GM18867 (cell line): ENCODE results near the gene KAZN.
"Not testable (repeated sequence)": the region's sequence is repeated elsewhere in the genome, so short reads cannot be mapped to it uniquely, and the experiment has no call there.

Source experiments
- ATAC-seq: cut with Tn5 transposase; IDR thresholded peaks from one replicate; pipeline ENCODE4 v1.9.1; 2021; ENCODE audit warnings: mild to moderate bottlenecking, moderate library complexity; ENCODE audit not compliant: unreplicated experiment

KAZN gene

GRCh38 chr1:14962407-14962806, 363.9 kb downstream of the KAZN start:
- ATAC-seq, result no peak

DNA sequence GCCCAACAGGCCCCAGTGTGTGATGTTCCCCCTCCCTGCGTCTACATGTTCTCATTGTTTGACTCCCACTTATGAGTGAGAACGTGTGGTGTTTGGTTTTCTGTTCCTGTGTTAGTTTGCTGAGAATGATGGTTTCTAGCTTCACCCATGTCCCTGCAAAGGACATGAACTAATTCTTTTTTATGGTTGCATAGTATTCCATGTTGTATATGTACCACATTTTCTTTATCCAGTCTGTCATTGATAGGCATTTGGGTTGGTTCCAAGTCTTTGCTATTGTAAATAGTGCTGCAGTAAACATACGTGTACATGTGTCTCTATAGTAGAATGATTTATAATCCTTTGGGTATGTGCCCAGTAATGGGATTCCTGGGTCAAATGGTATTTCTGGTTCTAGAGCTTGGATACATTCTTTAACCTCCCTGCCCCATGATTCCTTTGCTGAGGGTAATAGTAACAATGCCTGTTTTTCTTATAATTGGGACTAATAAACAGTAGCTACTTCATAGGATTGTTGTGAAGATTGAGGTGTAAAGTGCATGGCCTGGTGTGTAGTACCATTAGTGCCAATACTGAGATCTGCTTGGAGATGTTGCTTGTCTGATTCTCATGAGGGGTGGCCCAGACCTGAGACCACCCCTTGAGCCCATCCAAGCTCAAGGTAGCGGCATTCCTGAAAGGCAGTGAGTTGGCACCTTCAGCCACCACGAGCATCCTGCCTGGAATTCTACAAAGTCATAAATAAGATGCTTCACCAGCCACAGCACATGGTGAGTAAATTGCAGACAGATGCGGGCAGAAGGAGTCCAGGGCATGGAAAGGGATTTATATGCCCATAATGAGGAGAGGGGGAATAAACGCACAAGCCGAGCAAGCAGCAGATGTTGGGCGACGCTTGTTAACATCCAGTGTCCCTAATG, 365.6 kb downstream of the KAZN start:
- not testable (repeated sequence) for ATAC-seq

- ATAC-seq, result no peak
Observed at GRCh38 chr1:14964711-14965055, 366.2 kb downstream of the KAZN start.

DNA sequence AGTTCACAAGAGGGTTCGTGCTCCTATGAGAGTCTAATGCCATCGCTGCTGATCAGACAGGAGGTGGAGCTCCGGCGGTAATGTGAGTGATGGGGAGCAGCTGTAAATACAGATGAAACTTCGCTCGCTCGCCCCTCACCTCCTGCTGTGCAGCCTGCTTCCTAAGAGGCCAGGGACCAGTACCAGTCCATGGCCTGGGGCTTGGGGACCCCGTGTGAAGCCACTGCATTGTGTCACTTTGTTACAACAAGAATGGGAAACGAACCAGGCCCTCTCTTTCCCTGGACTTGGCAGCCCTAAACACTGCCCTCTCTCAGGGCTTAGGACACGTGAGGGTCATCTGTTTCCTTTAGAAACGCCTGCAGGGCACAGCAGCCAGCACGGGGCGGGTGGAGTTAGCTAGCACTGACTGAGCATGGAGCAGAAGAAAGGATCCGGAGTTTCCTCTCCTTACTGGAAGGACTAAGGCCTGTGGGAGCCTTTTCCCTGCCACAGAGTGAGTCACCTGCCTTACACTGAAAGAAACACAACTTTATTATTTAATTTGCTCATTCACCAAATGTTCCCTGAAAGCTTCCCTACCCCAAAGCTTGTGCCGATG, 369.9 kb downstream of the KAZN start:
- no peak for ATAC-seq

GRCh38 chr1:14969006-14969405, 370.5 kb downstream of the KAZN start:
- ATAC-seq, result no peak

DNA sequence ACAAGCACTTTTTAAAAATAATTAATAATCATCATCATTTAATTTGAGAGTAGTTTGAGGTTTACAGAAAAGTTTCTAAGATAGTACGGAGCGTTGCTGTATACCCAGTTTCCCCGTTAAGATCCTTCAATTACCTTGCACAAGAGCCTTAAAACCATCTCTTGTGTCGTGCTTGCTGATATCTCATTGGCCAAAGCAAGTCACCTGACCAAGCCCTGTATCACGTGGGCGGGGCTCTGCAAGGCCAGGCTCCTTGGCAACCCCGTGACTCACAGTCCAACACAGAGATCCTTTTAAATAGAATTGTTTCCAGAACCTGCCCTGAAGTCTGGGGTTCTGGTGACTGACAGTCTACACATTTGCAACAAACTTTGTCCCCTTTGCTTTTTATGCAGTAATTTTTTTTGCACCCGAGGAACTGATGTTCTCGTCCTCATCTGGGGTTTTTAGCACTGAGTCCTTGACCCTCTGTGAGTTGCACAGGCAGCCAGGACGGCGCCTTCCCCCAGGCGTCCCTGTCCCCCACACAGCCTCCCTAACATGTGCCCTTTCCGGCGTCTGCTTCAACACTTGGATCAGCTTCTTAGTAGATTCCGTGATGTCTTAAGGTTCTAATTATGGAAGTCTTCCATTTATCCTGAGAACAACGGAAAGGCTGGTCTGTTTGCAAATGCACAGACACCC, 371.8 kb downstream of the KAZN start:
- no peak for ATAC-seq

GRCh38 chr1:14970799-14971141, 372.3 kb downstream of the KAZN start:
- ATAC-seq, result no peak

GRCh38 chr1:14971221-14971620, 372.7 kb downstream of the KAZN start:
- ATAC-seq, result no peak

GRCh38 chr1:14972107-14972506, 373.6 kb downstream of the KAZN start:
- ATAC-seq, result no peak

GRCh38 chr1:14973773-14974172, 375.3 kb downstream of the KAZN start:
- no peak for ATAC-seq

GRCh38 chr1:14974361-14974760, 375.9 kb downstream of the KAZN start:
- ATAC-seq, result no peak

DNA sequence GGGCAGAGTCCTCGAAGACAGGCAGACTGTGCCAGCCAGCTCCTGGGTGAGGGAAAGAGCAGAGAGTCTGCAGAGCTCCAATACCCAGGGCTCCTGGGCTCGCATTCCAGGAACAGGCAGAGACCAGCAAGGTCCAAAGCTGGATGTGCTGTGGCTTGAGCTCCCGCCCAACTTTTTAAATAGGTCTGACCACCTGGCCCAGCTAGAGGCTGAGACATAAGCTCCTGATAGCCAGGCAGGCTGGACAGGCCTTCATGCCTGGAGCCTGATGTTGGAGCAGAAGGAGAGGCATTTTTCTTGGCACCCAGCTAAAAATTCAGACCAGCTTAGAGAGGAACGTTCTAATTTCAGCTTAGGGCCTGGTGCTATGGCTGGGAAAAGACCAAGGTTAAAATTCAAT, 376.6 kb downstream of the KAZN start:
- no peak for ATAC-seq

DNA sequence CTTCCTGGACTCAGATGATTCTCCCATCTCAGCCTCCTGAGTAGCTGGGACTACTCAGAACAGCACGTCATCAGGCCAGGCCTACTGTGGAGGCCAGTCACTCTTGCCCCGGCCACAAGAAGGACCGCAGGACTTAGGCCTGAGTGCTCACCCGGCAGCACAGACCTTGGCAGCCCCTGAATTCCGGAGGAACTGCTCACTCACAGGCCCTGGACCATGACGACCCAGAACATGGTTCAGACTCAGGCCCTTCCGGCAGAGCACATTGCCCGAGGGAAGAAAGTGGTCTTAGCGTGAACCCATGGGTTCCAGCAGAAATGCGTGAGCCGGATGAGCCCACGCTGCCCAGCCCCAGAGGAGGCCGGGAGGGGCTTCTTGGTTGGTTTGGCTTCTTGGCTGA, 377.8 kb downstream of the KAZN start:
- no peak for ATAC-seq

DNA sequence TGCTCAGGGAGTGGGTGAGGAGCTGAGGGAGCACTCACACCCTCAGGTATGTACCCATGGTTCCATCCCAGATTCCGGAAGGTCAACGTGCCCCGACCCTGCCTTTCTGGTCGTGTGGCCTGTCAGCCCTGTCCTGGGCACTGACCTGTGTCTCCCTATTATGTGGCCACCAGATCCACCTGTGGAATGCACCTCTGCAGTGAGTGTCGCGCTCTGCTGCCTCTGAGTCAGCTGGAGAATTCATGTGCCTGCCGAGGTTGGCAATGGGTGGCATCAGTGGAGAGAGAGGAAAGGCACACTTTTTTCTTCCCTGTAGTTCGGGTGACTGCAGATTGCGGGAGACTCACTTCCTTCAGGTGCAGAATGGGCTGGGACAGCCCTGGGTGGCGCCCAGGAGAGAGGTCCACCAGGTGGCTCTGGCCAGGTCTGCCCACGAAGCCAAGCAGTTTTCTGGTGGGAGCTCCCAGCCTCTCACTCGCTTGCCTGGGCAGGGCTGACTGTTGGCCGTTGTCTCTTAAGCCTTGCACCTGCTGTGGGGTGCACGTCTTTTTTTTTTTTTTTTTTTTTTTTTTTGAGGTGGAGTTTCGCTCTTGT, 378.9 kb downstream of the KAZN start:
- ATAC-seq, result no peak

GRCh38 chr1:14980621-14981218, 382.2 kb downstream of the KAZN start:
- ATAC-seq, result no peak

GRCh38 chr1:14982029-14982428, 383.5 kb downstream of the KAZN start:
- no peak for ATAC-seq

DNA sequence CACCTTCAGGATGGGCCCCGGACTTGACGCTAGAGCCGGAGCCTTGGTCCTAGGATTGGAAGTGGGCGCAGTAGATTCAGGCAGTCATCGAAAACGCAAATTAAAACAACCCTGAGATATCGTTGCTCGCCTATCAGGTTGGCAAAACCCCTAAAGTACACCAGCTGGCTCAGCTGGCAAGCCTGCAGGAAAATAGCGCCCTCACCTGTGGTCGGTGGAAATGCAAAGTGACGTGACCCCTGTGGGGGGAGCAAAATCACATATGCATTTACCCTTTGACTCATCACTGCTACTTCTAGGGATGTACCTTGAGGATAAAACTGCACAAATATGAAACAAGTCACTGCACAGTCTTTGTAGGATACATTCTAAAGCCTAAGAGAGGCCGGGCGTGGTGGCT, 384.8 kb downstream of the KAZN start:
- ATAC-seq, result no peak

- ATAC-seq, result no peak
Observed at GRCh38 chr1:14986168-14986567, 387.7 kb downstream of the KAZN start.

DNA sequence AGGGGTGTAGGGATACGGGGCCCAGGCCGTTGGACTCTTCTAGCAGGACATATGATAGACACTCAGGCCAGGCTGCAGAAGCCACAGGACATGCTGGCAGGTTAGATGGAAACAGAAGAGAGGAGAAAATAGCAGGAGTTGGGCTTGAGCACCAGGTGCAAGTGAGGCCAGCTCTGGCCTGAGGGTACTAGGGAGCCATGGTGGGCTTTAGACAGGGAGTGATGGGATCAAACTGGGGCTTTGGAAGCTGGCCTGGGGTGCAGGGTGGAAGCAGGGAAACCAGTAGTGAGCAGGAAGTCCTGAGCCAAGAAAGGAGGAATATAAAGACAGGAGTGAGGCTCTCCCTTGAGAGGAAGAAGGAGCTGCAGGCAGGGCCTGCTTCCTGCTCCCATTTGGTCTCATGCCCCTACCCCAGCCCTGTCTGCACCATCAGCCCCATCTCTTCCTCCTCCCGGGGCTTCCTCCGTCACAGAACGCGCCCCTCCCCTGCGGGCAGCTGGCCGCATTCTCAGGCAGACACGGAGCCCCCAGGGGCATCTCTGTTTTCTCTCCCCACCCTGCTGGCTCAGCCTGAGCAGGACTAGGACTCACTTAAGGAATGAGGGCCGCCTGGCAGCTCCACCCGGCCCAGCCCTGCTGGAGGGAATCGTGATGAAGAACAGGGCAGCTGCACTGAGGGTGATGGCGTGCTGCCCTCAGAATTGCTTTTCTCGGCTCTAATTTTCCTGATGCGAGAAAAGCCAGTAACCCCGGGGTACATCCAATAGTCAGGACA, 389.5 kb downstream of the KAZN start:
- no peak for ATAC-seq

DNA sequence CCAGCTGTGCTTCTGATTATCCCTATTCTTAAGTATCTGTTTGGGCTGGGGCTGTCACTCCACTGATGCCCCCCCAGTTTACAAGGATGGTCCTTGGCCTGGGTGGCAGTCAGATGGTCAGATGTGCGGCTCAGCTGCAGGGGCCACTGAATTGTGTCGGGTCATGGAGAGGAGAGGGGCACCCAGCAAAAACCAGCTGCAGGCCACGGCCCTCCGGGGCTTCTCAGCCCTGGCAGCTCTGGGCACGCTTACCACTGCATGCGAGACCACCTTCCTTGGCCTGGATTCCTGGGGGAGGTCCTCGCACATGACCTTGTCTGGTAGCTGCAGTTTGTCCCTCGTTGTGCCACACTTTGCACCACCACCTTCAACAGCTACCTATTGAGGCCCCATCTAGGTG, 390.2 kb downstream of the KAZN start:
- no peak for ATAC-seq
